Upper lobe of left lung (tissue), 6 donors: Measurements from ENCODE around the gene PUSL1. TPM values are rescaled to one million over a fixed set of nuclear protein-coding genes. Genes with fewer than 3 reads are reported as not detected.

Experiments used
- ATAC-seq, 2 donors: fragments of 200-7000 bp; cut with Tn5 transposase; one replicate each; pipeline ENCODE4 v1.9.1; 2022; ENCODE audit warnings: mild to moderate bottlenecking in 2 of 2, moderate library complexity in 2 of 2; ENCODE audit not compliant: low FRiP score in 2 of 2
- DNase-seq, 2 donors: peaks; one replicate each; pipeline ENCODE4 v3.0.0-alpha.2; 2019 to 2020
- H3K27ac ChIP-seq, 4 donors: fragments of 200-600 bp; sonication (generic); one replicate each; pipeline ENCODE4 v1.5.1; 2016 to 2019
- H3K27me3 ChIP-seq, 4 donors: fragments of 200-600 bp; sonication (generic); one replicate each; pipeline ENCODE4 v1.5.1; 2017 to 2019
- H3K36me3 ChIP-seq, 4 donors: fragments of 200-600 bp; sonication (generic); one replicate each; pipeline ENCODE4 v1.5.1; 2016 to 2019
- H3K4me1 ChIP-seq, 4 donors: fragments of 200-600 bp; sonication (generic); one replicate each; pipeline ENCODE4 v1.5.1; 2018 to 2019
- H3K4me3 ChIP-seq, 4 donors: fragments of 200-600 bp; sonication (generic); one replicate each; pipeline ENCODE4 v1.5.1; 2017 to 2019; ENCODE audit warnings: mild to moderate bottlenecking in 2 of 4, moderate library complexity in 1 of 4
- H3K9me3 ChIP-seq, 4 donors: fragments of 200-600 bp; sonication (generic); one replicate each; pipeline ENCODE4 v1.5.1; 2018 to 2019
- EP300 ChIP-seq, 4 donors: sonication (generic); formaldehyde crosslinking; IDR thresholded peaks; one replicate each; pipeline ENCODE4 v1.5.1; 2017; ENCODE audit warnings: antibody characterized with exemption in 4 of 4, control low read depth in 2 of 4
- POLR2A ChIP-seq, 4 donors: fragments of 450-650 bp; IDR thresholded peaks; one replicate each; pipeline ENCODE4 v1.5.1; 2016 to 2017; ENCODE audit warnings: antibody characterized with exemption in 4 of 4, mild to moderate bottlenecking in 2 of 4
- POLR2AphosphoS5 ChIP-seq, 2 donors: sonication (generic); formaldehyde crosslinking; IDR thresholded peaks; one replicate each; pipeline ENCODE4 v1.5.1; 2017; ENCODE audit warnings: antibody characterized with exemption in 2 of 2
- WGBS, 2 donors: methylation state at CpG; one replicate each; pipeline ENCODE4 v1.1.5; 2017 to 2018; 5-methylcytosine and 5-hydroxymethylcytosine counted together
- total RNA-seq, 6 donors: library from RNA; depleted of rRNA in 4 of 6; stranded (reverse); fragments of >200 nt in 4 of 6; gene quantifications; one replicate each; pipeline versions ENCODE4 v1.1.0 to v1.2.1, GENCODE V29; 2016 to 2021
- TF ChIP-seq, protein P1 (sequence below), 6 experiments: fragments of 450-650 bp in 4 of 6; fragments of 200-600 bp in 2 of 6; sonication (generic) in 2 of 6; IDR thresholded peaks; one replicate each; pipeline ENCODE4 v1.5.1; 2016 to 2019; ENCODE audit warnings: antibody characterized with exemption in 6 of 6
- donor health status: DM: no; HTN: no; CAD: no; lungs with moderate emphysema.
- donor health status: DM: no; HTN: yes; CAD: no; lungs with severe emphysema.

The PUSL1 gene
- total RNA-seq, 6 donors from 2014 or later, result 16.8 to 38.8 (median 23.0) TPM

DNA sequence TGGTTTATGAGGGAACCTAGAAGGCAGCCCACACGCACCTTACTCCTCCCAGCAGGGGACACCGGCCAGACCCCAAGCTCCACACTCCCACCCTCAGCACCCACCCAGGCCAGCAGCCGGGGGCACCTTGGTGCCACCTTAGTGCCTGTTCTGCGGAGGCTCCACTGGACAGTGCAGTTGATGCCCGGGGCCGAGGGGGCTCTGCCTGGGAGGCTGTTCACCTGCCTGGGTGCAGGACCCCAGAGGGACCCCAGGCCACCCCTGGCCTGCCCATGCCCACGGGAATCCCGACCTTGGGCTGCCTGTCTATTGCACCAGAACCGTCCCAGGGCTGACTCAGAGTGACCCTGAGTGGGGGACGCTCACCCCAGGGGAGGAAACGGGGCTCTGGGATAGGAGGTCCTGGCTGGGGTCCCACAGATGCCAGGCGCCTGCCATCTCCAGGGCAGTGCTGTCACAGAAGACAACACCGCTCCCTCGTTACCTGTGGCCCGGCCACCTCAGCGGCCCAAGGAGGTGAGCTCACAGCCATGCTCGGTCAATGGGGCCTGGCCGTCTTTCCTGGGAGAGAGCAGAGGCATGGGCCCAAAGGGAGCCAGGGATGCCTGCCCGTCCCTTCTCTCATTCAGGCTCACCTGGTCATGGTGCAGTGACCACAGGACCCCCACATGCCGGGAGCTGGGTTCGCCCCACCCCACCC lies 27.5 kb upstream of the PUSL1 start:
- TF ChIP-seq POLR2AphosphoS5 (IDR thresholded peaks at IDR 0.05) (no peak), POLR2A (IDR thresholded peaks at IDR 0.05) (no peak), EP300 (IDR thresholded peaks at IDR 0.05) (no peak)
- TF ChIP-seq, protein P1, sequence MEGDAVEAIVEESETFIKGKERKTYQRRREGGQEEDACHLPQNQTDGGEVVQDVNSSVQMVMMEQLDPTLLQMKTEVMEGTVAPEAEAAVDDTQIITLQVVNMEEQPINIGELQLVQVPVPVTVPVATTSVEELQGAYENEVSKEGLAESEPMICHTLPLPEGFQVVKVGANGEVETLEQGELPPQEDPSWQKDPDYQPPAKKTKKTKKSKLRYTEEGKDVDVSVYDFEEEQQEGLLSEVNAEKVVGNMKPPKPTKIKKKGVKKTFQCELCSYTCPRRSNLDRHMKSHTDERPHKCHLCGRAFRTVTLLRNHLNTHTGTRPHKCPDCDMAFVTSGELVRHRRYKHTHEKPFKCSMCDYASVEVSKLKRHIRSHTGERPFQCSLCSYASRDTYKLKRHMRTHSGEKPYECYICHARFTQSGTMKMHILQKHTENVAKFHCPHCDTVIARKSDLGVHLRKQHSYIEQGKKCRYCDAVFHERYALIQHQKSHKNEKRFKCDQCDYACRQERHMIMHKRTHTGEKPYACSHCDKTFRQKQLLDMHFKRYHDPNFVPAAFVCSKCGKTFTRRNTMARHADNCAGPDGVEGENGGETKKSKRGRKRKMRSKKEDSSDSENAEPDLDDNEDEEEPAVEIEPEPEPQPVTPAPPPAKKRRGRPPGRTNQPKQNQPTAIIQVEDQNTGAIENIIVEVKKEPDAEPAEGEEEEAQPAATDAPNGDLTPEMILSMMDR (IDR thresholded peaks at IDR 0.05), result no peak
- Histone ChIP-seq H3K9me3 (no peaks in the 10 kb centered on the region), H3K36me3 (no peaks in the 10 kb centered on the region), H3K4me1 (peaks cover 0 to 5% (median 2%) of the 10 kb centered on the region in 4 donors), H3K27me3 (no peaks in the 10 kb centered on the region), H3K4me3 (no peak overlapping the region), H3K27ac (no peak overlapping the region)
- 91 to 92% methylated on average over 8 to 21 of the region's 21 CpGs for WGBS, 2 donors
- DNase-seq (peak in 1 of 2 donors; percentile 78), ATAC-seq (no peak)

DNA sequence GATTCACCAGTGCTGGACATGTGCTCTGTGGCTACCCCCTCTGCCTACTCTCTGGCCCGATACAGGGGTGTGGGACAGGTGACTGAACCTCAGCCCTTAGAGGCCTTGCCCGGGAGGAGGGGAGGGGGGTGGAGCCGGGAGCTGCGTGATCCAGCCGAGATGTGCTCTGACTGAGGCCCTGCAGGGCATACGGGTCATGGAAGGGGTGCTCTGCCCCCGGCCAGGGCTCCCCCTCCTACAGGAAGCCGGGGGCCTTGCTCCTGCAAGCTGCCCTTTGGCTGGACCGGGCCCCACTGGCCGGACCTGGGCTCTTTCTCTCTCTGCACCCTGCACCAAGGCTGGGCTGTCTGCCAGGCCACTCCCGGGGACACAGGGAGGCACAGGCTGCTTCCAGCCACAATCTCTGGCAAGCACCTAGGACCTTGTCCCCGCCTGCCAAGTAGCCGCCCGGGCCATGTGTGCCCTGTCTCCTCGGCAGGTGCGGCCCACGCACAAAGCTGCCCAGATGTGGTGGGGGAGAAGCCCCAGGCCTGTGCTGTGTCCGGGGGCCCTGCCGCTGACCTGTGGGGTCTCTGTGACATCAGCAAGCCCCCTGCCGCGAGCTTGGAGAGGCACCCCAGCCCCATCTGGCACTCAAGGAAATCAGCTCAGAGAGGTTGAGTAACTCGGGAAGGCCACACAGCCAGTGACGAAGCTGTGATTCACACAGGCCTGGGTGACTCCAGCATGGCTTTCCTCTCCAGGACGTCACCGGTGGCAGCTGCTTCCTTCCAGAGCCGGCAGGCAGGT lies 26.7 kb upstream of the PUSL1 start:
- TF ChIP-seq, protein P1 (IDR thresholded peaks at IDR 0.05), result no peak
- TF ChIP-seq POLR2AphosphoS5 (IDR thresholded peaks at IDR 0.05) (no peak), POLR2A (IDR thresholded peaks at IDR 0.05) (no peak), EP300 (IDR thresholded peaks at IDR 0.05) (no peak)
- Histone ChIP-seq H3K9me3 (no peaks in the 10 kb centered on the region), H3K36me3 (no peaks in the 10 kb centered on the region), H3K27ac (no peak overlapping the region), H3K4me3 (no peak overlapping the region), H3K27me3 (peaks cover 0 to 6% (median 0%) of the 10 kb centered on the region in 4 donors), H3K4me1 (peaks cover 0 to 5% (median 2%) of the 10 kb centered on the region in 4 donors)
- 56% methylated on average over 19 of the region's 26 CpGs; no CpG with 5 or more reads in 1 of the 2 donors for WGBS, 2 donors
- peak; percentile 23 to 60 for ATAC-seq
- peak; percentile 78 to 81 for DNase-seq

DNA sequence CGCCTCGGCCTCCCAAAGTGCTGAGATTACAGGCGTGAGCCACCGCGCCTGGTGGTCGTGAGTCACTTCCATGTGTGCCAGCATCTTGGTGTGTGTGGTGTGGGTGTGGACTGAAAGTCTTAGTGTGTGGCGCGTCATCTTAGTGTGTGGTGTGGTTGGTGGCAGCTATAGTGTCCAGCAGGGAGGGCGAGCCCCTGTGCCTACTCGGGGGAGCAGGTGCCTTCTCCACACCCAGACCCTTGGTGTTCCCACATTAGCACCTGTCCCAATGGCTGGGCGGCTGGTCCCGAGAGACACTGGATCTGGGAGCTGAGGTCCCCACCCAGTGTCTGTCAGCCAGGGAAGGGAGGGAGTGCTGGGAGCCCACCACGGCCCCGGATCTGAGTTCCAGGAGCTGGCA lies 25.4 kb upstream of the PUSL1 start:
- 89 to 93% methylated on average over 8 to 14 of the region's 14 CpGs for WGBS, 2 donors
- Histone ChIP-seq H3K4me1 (peaks cover 0 to 5% (median 2%) of the 10 kb centered on the region in 4 donors), H3K27ac (no peak overlapping the region), H3K4me3 (no peak overlapping the region), H3K36me3 (no peaks in the 10 kb centered on the region), H3K27me3 (peaks cover 0 to 6% (median 0%) of the 10 kb centered on the region in 4 donors), H3K9me3 (no peaks in the 10 kb centered on the region)
- ATAC-seq (no peak), DNase-seq (peak in 1 of 2 donors; percentile 55)
- no peak for TF ChIP-seq POLR2A (IDR thresholded peaks at IDR 0.05)
- TF ChIP-seq POLR2AphosphoS5 (IDR thresholded peaks at IDR 0.05), result no peak
- TF ChIP-seq, protein P1 (IDR thresholded peaks at IDR 0.05), result no peak
- no peak for TF ChIP-seq EP300 (IDR thresholded peaks at IDR 0.05)

DNA sequence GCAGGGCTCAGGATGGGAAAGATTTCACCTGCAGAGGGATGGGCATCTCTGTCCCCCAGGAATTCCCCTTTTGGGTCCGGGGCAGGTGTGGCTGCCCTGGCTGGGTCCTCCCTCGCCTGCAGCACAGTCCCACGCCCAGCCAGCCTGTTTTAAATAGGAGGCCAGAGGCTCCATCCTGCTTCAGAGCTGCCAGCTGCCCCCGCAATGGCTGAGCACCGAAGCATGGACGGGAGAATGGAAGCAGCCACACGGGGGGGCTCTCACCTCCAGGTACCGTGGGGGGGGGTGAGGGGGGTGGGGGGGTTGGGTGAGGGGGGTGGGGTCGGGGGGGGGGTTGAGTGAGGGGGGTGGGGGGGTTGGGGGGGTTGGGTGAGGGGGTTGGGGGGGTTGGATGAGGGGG lies 24.6 kb upstream of the PUSL1 start:
- no peaks in the 10 kb centered on the region for H3K9me3 ChIP-seq
- H3K27me3 ChIP-seq, result peaks cover 0 to 6% (median 0%) of the 10 kb centered on the region in 4 donors
- H3K36me3 ChIP-seq, result no peaks in the 10 kb centered on the region
- DNase-seq (peak in 1 of 2 donors; percentile 23), ATAC-seq (no peak)
- H3K27ac ChIP-seq, result no peak overlapping the region
- peaks cover 0 to 5% (median 2%) of the 10 kb centered on the region in 4 donors for H3K4me1 ChIP-seq
- H3K4me3 ChIP-seq, result no peak overlapping the region
- WGBS, 2 donors, result 42% methylated on average over 4 of the region's 9 CpGs; no CpG with 5 or more reads in 1 of the 2 donors
- no peak for TF ChIP-seq POLR2A (IDR thresholded peaks at IDR 0.05)
- TF ChIP-seq, protein P1 (IDR thresholded peaks at IDR 0.05), result no peak
- no peak for TF ChIP-seq EP300 (IDR thresholded peaks at IDR 0.05)
- TF ChIP-seq POLR2AphosphoS5 (IDR thresholded peaks at IDR 0.05), result no peak
